K562 (cell line): Measurements from ENCODE around the gene ZDHHC8. TPM values are rescaled to one million over a fixed set of nuclear protein-coding genes. Genes with fewer than 3 reads are reported as not detected.

Source experiments
- BRD4 ChIP-seq: fragments of 200-600 bp; sonication (generic); IDR thresholded peaks from 2 replicates; pipeline ENCODE4 v1.6.1; 2017; ENCODE audit warnings: inconsistent platforms
- CTBP1 ChIP-seq: fragments of 450-650 bp; IDR thresholded peaks from 2 replicates; pipeline ENCODE4 v1.6.1; 2016; ENCODE audit warnings: borderline replicate concordance
- GMEB1 ChIP-seq: fragments of 250-450 bp; sonication (Bioruptor Pico); IDR thresholded peaks from 2 replicates; pipeline ENCODE4 v1.4.0; 2020; ENCODE audit warnings: mild to moderate bottlenecking
- HOXB6 ChIP-seq: fragments of 250-450 bp; sonication (Bioruptor Pico); IDR thresholded peaks from 2 replicates; pipeline ENCODE4 v1.5.1; 2022; ENCODE audit warnings: mild to moderate bottlenecking, borderline replicate concordance
- ZNF121 ChIP-seq: sonication (generic); formaldehyde crosslinking; conservative IDR thresholded peaks from 2 replicates; pipeline ENCODE4 v1.8.0; 2022; ENCODE audit warnings: missing genetic modification reagents
- ZNF224 ChIP-seq: sonication (generic); formaldehyde crosslinking; IDR thresholded peaks from 2 replicates; pipeline ENCODE4 v1.8.0; 2022; ENCODE audit warnings: mild to moderate bottlenecking, missing genetic modification reagents
- polyA plus RNA-seq, 8 experiments: library from polyadenylated mRNA; depleted of rRNA in 4 of 8; stranded (reverse) in 5 of 8; unstranded in 3 of 8; fragments of >200 nt; fragmentation: Nextera tagmentation in 2 of 8; fragmentation: Illumina TruSeq in 1 of 8; extraction: Ambion mirVana in 2 of 8; extraction: Trizol in 1 of 8; gene quantifications; 2 replicates each; pipeline versions ENCODE4 v1.2.1 to v1.2.3, GENCODE V29; 2011 to 2014; ENCODE audit warnings: inconsistent platforms in 1 of 8, missing spikeins in 1 of 8
- total RNA-seq, 7 experiments: library from RNA; depleted of rRNA in 6 of 7; stranded (reverse); fragments of >200 nt in 6 of 7; fragmentation: Illumina TruSeq in 2 of 7; extraction: Trizol in 2 of 7; gene quantifications; 2 replicates each; pipeline versions ENCODE4 v1.2.1 to v1.2.3, GENCODE V29; 2011 to 2021; ENCODE audit warnings: low replicate concordance in 1 of 7
- TF ChIP-seq, protein P1 (sequence below): fragments of 450-650 bp; IDR thresholded peaks from 2 replicates; pipeline ENCODE4 v1.6.1; 2018; ENCODE audit warnings: mild to moderate bottlenecking, low read depth; ENCODE audit not compliant: partially characterized antibody
- TF ChIP-seq, protein P2 (sequence below): sonication (generic); formaldehyde crosslinking; IDR thresholded peaks from 2 replicates; pipeline ENCODE4 v1.8.0; 2023; ENCODE audit warnings: mild to moderate bottlenecking, missing genetic modification reagents

The ZDHHC8 gene
- total and polyA plus RNA-seq, 9 of the 15 experiments (the other 6 are each of a cell fraction or from before 2014, with no cell fraction given) = 0.04 to 109 (median 16.4) TPM

GRCh38 chr22:20158391-20159036 is 26.9 kb downstream of the ZDHHC8 start (continued):
- TF ChIP-seq, protein P1, sequence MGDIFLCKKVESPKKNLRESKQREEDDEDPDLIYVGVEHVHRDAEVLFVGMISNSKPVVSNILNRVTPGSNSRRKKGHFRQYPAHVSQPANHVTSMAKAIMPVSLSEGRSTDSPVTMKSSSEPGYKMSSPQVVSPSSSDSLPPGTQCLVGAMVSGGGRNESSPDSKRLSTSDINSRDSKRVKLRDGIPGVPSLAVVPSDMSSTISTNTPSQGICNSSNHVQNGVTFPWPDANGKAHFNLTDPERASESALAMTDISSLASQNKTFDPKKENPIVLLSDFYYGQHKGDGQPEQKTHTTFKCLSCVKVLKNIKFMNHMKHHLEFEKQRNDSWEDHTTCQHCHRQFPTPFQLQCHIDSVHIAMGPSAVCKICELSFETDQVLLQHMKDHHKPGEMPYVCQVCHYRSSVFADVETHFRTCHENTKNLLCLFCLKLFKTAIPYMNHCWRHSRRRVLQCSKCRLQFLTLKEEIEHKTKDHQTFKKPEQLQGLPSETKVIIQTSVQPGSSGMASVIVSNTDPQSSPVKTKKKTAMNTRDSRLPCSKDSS = no peak
- TF ChIP-seq HOXB6 (no peak), ZNF121 (CRISPR knock-in tag) (no peak), CTBP1 (no peak), ZNF224 (no peak), GMEB1 (CRISPR knock-in tag) (no peak), BRD4 (no peak)
- TF ChIP-seq, protein P2, sequence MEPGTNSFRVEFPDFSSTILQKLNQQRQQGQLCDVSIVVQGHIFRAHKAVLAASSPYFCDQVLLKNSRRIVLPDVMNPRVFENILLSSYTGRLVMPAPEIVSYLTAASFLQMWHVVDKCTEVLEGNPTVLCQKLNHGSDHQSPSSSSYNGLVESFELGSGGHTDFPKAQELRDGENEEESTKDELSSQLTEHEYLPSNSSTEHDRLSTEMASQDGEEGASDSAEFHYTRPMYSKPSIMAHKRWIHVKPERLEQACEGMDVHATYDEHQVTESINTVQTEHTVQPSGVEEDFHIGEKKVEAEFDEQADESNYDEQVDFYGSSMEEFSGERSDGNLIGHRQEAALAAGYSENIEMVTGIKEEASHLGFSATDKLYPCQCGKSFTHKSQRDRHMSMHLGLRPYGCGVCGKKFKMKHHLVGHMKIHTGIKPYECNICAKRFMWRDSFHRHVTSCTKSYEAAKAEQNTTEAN = 0 out of 2 replicates have a peak, but pooled peaks have one; percentile 31
